Measurements from ENCODE around the gene LRCOL1. TPM values are rescaled to one million over a fixed set of nuclear protein-coding genes. Genes with fewer than 3 reads are reported as not detected.

LRCOL1 gene
- total RNA-seq, 1 experiment from 2014 or later, result not detected

- Histone ChIP-seq H3K4me1 (ENCODE audit: control insufficient read depth, insufficient read depth, low read length) (0 out of 2 replicates have a peak, but pooled peaks cover 3% of the 10 kb centered on the region), H3K27ac (ENCODE audit: low read length) (no peak overlapping the region), H3K36me3 (ENCODE audit: control insufficient read depth, insufficient read depth, low read length) (no peaks in the 10 kb centered on the region), H3K4me3 (ENCODE audit: low read depth in 2 of 2, low read length in 2 of 2) (no peak overlapping the region), H3K9me3 (ENCODE audit: control insufficient read depth, insufficient read depth, low read depth, low read length) (no peaks in the 10 kb centered on the region), H3K27me3 (ENCODE audit: control insufficient read depth, insufficient read depth, low read length) (no peaks in the 10 kb centered on the region)
- no peak for ATAC-seq
- intact Hi-C loops (cut with micrococcal nuclease; ENCODE audit: unreplicated experiment) (no loop called here), in situ Hi-C loops (cut with HindIII; ENCODE audit: low pct_unique_long_range_greater_than_20kb, low sequenced_read_pairs) (no loop called here)
- TF ChIP-seq POLR2AphosphoS5 (IDR thresholded peaks at IDR 0.05; ENCODE audit: low read depth, low read length) (no peak), SIN3A (IDR thresholded peaks at IDR 0.05; ENCODE audit: borderline replicate concordance, insufficient read depth, low read depth, low read length) (no peak), TCF7L2 (IDR thresholded peaks at IDR 0.05; ENCODE audit: low read depth, low read length) (no peak)
- TF ChIP-seq, protein P1, sequence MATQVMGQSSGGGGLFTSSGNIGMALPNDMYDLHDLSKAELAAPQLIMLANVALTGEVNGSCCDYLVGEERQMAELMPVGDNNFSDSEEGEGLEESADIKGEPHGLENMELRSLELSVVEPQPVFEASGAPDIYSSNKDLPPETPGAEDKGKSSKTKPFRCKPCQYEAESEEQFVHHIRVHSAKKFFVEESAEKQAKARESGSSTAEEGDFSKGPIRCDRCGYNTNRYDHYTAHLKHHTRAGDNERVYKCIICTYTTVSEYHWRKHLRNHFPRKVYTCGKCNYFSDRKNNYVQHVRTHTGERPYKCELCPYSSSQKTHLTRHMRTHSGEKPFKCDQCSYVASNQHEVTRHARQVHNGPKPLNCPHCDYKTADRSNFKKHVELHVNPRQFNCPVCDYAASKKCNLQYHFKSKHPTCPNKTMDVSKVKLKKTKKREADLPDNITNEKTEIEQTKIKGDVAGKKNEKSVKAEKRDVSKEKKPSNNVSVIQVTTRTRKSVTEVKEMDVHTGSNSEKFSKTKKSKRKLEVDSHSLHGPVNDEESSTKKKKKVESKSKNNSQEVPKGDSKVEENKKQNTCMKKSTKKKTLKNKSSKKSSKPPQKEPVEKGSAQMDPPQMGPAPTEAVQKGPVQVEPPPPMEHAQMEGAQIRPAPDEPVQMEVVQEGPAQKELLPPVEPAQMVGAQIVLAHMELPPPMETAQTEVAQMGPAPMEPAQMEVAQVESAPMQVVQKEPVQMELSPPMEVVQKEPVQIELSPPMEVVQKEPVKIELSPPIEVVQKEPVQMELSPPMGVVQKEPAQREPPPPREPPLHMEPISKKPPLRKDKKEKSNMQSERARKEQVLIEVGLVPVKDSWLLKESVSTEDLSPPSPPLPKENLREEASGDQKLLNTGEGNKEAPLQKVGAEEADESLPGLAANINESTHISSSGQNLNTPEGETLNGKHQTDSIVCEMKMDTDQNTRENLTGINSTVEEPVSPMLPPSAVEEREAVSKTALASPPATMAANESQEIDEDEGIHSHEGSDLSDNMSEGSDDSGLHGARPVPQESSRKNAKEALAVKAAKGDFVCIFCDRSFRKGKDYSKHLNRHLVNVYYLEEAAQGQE (IDR thresholded peaks at IDR 0.05; ENCODE audit: insufficient read depth in 1 of 2, low read depth in 2 of 2, low read length in 1 of 2), result no peak
- TF ChIP-seq, protein P2, sequence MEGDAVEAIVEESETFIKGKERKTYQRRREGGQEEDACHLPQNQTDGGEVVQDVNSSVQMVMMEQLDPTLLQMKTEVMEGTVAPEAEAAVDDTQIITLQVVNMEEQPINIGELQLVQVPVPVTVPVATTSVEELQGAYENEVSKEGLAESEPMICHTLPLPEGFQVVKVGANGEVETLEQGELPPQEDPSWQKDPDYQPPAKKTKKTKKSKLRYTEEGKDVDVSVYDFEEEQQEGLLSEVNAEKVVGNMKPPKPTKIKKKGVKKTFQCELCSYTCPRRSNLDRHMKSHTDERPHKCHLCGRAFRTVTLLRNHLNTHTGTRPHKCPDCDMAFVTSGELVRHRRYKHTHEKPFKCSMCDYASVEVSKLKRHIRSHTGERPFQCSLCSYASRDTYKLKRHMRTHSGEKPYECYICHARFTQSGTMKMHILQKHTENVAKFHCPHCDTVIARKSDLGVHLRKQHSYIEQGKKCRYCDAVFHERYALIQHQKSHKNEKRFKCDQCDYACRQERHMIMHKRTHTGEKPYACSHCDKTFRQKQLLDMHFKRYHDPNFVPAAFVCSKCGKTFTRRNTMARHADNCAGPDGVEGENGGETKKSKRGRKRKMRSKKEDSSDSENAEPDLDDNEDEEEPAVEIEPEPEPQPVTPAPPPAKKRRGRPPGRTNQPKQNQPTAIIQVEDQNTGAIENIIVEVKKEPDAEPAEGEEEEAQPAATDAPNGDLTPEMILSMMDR (IDR thresholded peaks at IDR 0.05), result no peak
- POLR2A ChIA-PET, result no interaction called here
- CTCF ChIA-PET, result no interaction called here
- no peak for DNase-seq (ENCODE audit: low read depth, low spot score)
- no TSS peak for BruUV-seq (replicated peaks)
These were observed 54.2 kb downstream of the LRCOL1 start for GRCh38 chr12:132556216-132556615.

GRCh38 chr12:132555686-132556085, 54.7 kb downstream of the LRCOL1 start:
- in situ Hi-C loops (cut with HindIII; ENCODE audit: low pct_unique_long_range_greater_than_20kb, low sequenced_read_pairs), result no loop called here

More at GRCh38 chr12:132555686-132556085, 54.7 kb downstream of the LRCOL1 start:
- Histone ChIP-seq H3K9me3 (ENCODE audit: control insufficient read depth, insufficient read depth, low read depth, low read length) (no peaks in the 10 kb centered on the region), H3K27me3 (ENCODE audit: control insufficient read depth, insufficient read depth, low read length) (no peaks in the 10 kb centered on the region), H3K27ac (ENCODE audit: low read length) (no peak overlapping the region), H3K4me1 (ENCODE audit: control insufficient read depth, insufficient read depth, low read length) (no peaks in the 10 kb centered on the region), H3K36me3 (ENCODE audit: control insufficient read depth, insufficient read depth, low read length) (no peaks in the 10 kb centered on the region), H3K4me3 (ENCODE audit: low read depth in 2 of 2, low read length in 2 of 2) (no peak overlapping the region)
- ChIA-PET POLR2A (no interaction called here), CTCF (interaction anchor here (0.8 kb wide), 1 partner anchor 142 kb away, joined by 4 read pairs; no protein-coding TSS in a partner anchor)
- TF ChIP-seq SIN3A (IDR thresholded peaks at IDR 0.05; ENCODE audit: borderline replicate concordance, insufficient read depth, low read depth, low read length) (no peak), POLR2AphosphoS5 (IDR thresholded peaks at IDR 0.05; ENCODE audit: low read depth, low read length) (no peak), TCF7L2 (IDR thresholded peaks at IDR 0.05; ENCODE audit: low read depth, low read length) (no peak)
- TF ChIP-seq, protein P1 (IDR thresholded peaks at IDR 0.05; ENCODE audit: insufficient read depth in 1 of 2, low read depth in 2 of 2, low read length in 1 of 2), result no peak
- TF ChIP-seq, protein P2 (IDR thresholded peaks at IDR 0.05), result no peak
- DNase-seq (ENCODE audit: low read depth, low spot score), result no peak
- intact Hi-C loops (cut with micrococcal nuclease; ENCODE audit: unreplicated experiment), result no loop called here
- ATAC-seq, result no peak
- no TSS peak for BruUV-seq (replicated peaks)

Data from Panc1 (cell line).